ENCODE results near the gene PSME3.

GRCh38 chr17:42868338-42868737, 35.1 kb downstream of the PSME3 start:
- TF ChIP-seq CTCF (IDR thresholded peaks at IDR 0.05; ENCODE audit: poor library complexity) (no peak), EZH2 (IDR thresholded peaks at IDR 0.05; ENCODE audit: borderline replicate concordance) (no peak)
